22Rv1 (cell line): Measurements from ENCODE around the gene TMEM35B.

Experiments
- CTCF ChIP-seq: fragments of 450-650 bp; IDR thresholded peaks from 2 replicates; pipeline ENCODE4 v1.5.1; 2017; ENCODE audit warnings: mild to moderate bottlenecking
- ZFX ChIP-seq: fragments of 450-650 bp; IDR thresholded peaks from 2 replicates; pipeline ENCODE4 v1.6.1; 2017; ENCODE audit warnings: antibody characterized with exemption, borderline replicate concordance

GRCh38 chr1:34946211-34946610 is 38.9 kb downstream of the TMEM35B start:
- TF ChIP-seq CTCF: no peak
- TF ChIP-seq ZFX: no peak
